ENCODE results near the gene PTGES3L. TPM values are rescaled to one million over a fixed set of nuclear protein-coding genes. Genes with fewer than 3 reads are reported as not detected.
A peak's percentile ranks its signal among the peaks of the same experiment; 100 is the strongest.

The PTGES3L gene
- total and polyA plus RNA-seq, 2 of the 13 experiments (the other 11 are each of a cell fraction or from before 2014, with no cell fraction given), result 1.2 to 2.9 TPM

- TF ChIP-seq ZNF407 (CRISPR knock-in tag; IDR thresholded peaks at IDR 0.05; ENCODE audit: not compliant biosample characterization), result peak; percentile 37
- no peak for TF ChIP-seq TAF15 (IDR thresholded peaks at IDR 0.05; ENCODE audit: low read depth, low read length, poor library complexity, severe bottlenecking)
- TF ChIP-seq ZNF121 (CRISPR knock-in tag; IDR thresholded peaks at IDR 0.05), result no peak
- TF ChIP-seq CBFB (CRISPR knock-in tag; IDR thresholded peaks at IDR 0.05), result no peak
- no peak for TF ChIP-seq CHD2 (IDR thresholded peaks at IDR 0.05; ENCODE audit: low read depth, low read length)
- TF ChIP-seq ZSCAN21 (CRISPR knock-in tag; IDR thresholded peaks at IDR 0.05; ENCODE audit: borderline replicate concordance), result no peak; the same call in 1 of the 2 replicates
- no peak for TF ChIP-seq STAG1 (CRISPR knock-in tag; IDR thresholded peaks at IDR 0.05)
- TF ChIP-seq MNT (IDR thresholded peaks at IDR 0.05), result no peak
- peak; percentile 39 for TF ChIP-seq NR2F6 (IDR thresholded peaks at IDR 0.05)
- 0 out of 2 replicates have a peak, but pooled peaks have one; percentile 53 for TF ChIP-seq NR2F6 (CRISPR knock-in tag; IDR thresholded peaks at IDR 0.05)
- TF ChIP-seq ZNF329 (CRISPR knock-in tag; IDR thresholded peaks at IDR 0.05; ENCODE audit: low read depth), result peak; percentile 35; the same call in 1 of the 2 replicates
- TF ChIP-seq RARA (CRISPR knock-in tag; IDR thresholded peaks at IDR 0.05), result peak; percentile 42; the same call in 1 of the 2 replicates
- TF ChIP-seq ATF4 (CRISPR knock-in tag; IDR thresholded peaks at IDR 0.05), result no peak
- no peak for TF ChIP-seq GRHL1 (CRISPR knock-in tag; conservative IDR thresholded peaks at IDR 0.05)
- no peak; the same call in 1 of the 2 replicates for TF ChIP-seq RBAK (CRISPR knock-in tag; IDR thresholded peaks at IDR 0.05)
These were observed 59.6 kb downstream of the PTGES3L start (continued) for GRCh38 chr17:42920106-42920900.

Data from HepG2 (cell line).